ENCODE measurements around the gene MYL6.
"Not testable (repeated sequence)": the region's sequence is repeated elsewhere in the genome, so short reads cannot be mapped to it uniquely, and the experiment has no call there.

The MYL6 gene

DNA sequence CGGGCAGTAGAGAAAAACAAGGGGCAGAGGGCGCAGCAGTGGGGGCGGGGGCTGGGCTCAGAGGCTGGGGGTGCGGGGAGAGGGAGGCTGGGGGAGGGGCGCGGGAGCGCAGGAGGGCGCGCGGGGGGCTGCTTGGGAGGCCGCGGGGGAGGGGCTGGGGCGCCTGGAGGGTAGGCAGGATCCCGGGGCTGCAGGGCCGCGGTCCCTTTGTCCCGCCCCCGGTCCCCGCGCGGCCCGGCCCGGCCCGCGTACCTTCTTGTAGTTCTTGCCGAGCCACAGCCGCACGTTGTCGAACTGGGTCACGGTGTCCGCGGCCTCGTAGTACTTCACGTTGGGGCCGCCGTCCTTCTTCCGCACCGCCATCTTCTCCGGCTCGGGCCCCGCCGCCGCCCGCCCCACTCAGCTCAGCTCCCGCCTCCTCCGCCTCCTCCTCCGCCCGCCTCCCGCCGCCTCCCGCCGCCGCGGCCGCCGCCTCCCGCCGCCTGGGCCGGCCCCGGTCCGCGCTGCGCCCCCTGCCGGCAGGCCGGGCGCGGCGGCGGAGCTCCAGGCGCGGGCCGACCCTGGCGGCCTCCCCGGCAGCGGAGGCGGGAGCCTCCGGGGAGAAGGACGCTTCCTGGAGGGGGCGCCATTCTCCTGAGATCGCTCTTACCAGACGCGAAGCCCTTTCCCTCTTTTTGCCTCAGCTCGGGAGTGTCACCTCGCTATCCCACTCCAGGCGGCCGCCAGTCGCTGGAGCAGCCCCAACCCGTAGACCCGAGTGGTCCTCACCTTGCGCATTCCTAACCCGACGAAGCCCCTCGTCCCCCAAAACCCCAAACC lies 31.1 kb downstream of the MYL6 start, which contains the start of gene SMARCC2:
SMARCC2 (minus strand) TSS at position 385 of the 819 bp plus-strand sequence; CDS start at position 363, 22 bp downstream.
- peak in 55 of 56 donors; percentile 15 to 84 (median 67) for DNase-seq

DNA sequence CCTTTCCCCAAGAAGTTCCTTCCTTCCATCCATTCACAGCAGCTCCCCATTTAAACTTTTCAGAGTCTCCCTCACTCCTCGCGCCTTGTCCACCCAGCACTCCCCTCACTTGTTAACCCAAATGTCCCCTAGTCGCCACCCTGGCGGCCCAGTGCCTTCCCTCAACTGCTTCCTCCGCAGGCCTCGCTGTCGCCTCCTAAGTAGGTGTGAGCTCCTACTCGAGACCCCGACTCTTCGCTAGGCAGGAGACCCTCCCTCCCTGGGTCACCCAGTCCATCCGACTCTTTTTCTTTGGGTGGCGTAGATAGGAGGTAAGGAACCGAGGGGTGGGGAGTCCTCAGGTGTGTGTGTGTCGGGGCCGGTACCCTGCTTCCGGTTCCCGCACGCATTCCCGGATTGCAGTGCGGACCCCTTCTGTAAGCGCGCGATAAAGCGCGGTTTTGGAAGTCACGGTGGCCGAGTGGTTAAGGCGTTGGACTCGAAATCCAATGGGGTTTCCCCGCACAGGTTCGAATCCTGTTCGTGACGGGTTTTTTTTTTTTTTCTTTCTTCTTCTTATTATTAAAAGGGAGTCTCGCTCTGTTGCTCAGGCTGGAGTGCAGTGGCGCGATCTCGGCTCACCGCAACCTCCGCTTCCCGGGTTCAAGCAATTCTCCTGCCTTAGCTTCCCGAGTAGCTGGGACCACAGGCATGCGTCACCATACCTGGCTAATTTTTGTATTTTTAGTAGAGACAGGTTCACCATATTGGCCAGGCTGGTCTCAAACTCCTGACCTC lies 31.9 kb downstream of the MYL6 start:
- DNase-seq: peak in 55 of 56 donors; percentile 14 to 89 (median 64)

DNA sequence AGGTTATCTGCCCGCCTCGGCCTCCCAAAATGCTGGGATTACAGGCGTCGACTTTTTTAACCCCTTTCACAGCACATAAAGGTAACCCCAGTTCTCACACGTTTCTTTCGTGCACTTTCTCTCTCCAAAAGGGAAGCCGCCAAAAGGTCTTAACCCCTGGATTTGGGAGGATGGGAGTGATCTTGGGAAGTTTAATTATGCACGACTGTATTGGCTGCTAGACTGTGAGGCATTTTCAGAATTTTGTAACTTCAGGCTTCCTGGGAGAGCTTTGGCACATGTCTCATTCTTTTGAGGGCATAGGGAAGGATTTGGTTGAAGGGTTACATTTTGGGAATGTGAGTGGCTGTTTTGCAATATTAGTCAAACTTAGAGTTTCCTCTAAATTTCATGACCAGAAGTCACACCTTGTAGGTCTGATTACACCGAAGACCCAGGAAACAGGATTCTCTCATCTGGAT lies 32.6 kb downstream of the MYL6 start:
- peak in 2 of 56 donors; percentile 9 to 35 for DNase-seq

DNA sequence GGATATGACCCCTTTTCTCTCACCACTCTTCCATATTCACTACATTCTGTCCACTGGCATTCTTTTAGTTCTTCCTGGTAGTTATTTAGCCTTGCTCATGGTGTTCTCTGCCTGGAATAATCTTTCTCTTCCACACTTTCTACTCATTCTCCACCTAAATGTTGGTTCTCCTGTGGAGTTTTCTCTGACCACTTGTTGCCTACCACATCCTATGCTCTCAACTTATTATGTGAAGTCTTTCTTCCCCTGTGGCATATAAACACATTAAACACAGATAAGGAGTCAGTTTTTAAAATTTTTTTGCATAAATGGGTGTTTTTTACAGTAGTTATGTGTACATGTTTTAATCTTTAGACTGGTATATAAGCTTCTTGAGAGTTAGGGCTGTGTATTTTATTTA lies 34.4 kb downstream of the MYL6 start:
- DNase-seq: no peak

DNA sequence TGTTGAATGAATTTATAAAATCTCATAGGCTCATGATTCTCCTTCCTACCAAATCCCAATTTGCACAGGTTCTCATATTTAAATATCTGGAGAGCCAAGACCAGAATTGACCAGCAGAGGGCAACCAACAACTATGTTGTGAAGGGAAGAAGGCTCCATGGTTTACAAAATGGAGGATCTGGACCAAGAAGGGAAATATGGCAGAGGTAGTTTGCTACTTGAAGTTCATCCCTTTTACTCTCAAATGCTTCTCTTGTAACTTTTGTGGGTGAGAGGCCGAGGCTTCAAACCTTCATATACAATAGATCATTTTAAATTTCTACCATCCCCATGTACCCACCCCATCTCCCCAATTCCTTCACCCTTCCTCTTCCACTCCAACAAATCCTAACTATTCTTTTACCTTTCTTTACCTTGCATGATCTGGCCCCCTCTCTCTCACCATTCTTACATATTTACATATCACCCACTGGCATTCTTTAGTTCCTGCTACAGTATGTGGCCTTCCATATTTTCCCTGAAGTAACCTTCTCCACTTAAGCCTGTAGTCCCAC lies 34.9 kb downstream of the MYL6 start:
- DNase-seq: peak in 40 of 56 donors; percentile 1 to 80 (median 20)

DNA sequence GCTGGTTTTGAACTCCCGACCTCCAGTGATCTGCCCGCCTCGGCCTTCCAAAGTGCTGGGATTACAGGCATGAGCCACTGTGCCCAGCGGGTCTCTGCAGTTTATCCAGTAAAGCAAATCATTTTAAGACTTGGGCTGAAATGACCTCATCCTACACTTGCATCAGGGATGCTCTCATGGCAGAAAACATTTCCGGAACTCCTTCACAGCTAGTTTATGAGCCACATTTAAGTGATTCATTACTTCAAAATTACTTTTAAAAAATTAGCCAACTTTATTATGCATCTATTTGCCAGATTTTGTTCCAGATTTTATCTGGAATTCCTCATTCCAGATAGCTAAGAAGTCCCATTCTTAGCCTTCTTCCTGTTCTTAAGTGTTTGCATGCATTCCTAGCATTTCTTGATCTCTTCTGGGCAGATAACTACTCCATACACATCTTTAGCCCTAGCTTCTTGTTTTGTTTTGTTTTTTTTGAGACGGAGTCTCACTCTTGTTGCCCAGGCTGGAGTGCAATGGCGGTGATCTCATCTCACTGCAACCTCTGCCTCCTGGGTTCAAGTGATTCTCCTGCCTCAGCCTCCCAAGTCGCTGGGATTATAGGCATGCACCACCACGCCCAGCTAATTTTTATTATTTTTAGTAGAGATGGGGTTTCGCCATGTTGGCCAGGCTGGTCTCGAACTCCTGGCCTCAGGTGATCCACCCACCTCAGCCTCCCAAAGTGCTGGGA lies 38.8 kb downstream of the MYL6 start:
- DNase-seq: not testable (repeated sequence)

DNA sequence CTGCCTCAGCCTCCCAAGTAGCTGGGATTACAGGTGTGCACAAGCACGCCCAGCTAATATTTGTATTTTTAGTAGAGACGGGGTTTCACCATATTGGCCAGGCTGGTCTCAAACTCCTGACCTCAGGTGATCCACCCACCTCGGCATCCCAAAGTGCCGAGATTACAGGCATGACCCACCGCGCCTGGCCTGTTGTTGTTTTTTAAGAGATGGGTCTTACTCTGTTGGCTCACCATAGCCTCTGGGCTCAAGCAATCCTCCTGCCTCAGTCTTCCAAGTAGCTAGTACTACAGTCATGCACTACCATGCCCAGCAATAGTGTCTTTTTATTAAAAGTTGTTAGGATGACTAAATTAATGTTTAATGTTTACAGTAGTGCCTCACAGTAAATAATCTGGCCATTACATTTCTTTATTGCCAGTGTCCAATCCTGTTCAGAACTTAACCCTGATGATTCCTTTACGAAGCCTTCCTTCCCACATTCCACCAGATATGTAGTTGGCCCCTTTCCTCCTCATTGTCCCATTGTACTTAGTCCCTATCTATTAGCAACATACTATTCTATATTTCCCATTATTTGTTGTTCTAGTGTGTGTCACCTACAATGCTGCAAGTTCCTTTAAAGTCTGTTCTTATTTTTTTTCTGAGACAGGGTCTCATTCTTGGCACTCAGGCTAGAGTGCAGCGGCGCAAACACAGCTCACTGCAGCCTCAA lies 39.9 kb downstream of the MYL6 start:
- no peak for DNase-seq

DNA sequence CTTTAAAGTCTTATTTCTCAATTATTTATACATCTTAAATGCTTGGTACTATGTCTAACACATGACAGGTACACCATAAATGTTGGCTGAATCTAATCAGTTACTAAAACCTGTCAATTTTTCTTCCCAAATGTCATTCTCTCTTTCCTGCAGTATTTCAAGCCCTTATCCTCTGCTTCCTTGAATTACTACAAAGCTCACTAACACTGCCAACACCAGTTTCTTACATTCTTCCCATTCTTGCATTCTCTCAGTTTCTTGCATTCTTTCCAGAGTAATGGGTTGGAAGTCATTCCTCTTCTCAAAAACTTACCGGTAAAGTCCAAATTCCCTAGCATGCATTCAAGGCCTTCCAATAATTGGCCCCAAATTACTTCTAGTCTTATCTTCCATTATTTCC lies 40.7 kb downstream of the MYL6 start:
- no peak for DNase-seq

DNA sequence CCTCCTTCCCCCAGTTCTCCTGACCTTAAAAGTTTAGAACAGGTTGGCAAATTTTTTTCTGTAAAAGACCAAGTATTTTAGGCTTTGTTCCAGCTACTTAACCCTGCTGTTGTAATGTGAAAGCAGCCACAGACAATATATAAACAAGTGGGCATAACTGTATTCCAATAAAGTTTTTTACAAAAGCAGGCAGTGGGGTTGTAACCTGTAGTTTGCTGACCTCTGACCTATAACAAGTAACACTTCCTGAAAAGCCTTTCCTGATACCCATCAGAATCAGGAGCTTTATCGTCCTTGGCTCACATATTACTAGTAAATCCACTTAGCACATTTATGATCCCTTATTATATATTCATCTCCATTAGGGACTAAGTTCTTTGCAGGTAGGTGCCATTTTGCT lies 44.2 kb downstream of the MYL6 start:
- DNase-seq: no peak

DNA sequence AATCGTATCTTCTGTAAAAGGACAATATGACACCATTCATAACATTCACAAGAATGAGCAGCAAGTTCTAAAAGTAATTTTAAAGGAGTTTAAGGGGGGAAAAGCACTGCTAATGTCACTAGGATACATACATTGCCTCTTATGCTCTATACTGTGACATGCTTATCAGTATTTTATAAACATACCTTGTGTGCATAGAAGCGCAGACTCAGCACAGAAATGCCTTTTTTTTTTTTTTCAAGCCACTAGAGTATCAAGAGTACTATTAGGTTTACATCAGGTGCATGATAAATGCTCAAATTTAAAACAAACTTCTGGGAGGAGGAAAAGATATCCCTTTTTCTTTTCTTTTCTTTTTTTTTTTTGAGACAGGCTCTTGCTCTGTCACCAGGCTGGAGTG lies 44.7 kb downstream of the MYL6 start:
- DNase-seq: no peak

DNA sequence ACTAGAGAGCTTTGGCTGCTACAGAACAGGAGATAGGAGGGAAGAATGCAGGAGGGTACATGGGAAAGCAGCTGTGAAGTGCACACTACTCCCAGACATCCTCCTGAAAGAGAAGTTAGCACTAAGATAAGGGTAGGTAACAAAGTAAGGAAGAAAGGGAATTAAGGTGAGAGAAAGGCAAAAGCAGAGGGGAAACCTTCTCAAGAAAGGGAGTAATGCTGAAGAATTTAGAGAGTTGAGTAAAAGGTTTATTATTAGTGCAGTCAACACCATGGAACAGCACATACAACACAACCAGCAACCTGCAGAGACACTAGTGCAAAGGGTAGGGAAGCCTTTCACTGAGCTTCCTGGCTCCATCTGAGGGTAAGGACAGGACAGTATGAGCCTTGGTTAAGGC lies 46.1 kb downstream of the MYL6 start:
- DNase-seq: no peak

DNA sequence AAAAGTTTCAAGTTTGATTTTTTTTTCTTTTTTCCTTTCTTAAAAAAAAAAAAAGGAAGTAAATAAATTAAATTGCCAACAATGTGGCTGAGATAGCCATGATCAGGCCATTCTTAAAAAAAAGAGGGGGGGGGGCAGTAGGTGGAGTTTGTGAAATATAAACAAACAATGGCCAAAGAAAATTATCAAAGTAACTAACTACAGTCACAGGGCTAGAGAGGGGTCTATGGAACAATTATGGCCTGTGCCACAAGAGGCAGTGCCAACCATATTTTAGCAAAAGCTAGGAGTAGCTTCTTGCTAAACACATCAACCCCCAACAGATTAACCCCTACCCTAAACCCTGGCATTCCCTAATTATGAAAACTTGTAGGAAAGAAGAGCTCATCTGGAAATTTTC lies 47.3 kb downstream of the MYL6 start:
- no peak for DNase-seq

DNA sequence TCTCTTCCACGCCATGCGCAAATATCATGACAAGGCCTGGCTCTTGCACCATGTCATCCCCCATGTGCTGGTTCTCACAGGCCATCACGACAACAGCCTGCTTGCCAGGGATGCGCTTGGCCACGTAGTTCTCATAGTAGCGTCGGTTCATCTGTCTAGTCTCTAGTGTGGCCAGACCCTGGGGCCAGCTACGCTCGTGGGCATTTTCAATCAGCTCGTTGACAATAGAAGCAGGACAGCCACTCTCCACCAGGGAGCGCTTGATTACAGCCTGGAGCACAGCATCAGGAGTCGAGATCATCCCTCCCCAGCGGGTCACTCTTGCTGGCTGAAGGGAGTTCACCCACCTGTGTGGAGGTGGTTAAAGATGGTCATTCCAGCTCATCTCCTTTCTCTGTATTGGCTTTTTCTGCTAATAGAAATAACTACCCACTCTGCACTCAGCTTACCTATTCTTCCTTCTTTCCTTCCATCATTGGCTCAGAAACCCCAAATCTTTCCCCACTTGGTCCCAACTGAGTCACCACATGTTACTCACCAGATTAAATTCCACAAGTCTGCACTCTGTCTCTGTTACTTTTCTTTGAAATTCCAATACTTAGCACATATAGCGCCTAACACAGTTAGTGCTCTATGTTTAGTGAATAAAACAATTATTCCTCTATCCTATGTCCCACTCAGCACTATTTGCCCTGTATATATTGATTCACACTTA lies 48.5 kb downstream of the MYL6 start:
- DNase-seq: peak in 18 of 56 donors; percentile 1 to 54 (median 11)

DNA sequence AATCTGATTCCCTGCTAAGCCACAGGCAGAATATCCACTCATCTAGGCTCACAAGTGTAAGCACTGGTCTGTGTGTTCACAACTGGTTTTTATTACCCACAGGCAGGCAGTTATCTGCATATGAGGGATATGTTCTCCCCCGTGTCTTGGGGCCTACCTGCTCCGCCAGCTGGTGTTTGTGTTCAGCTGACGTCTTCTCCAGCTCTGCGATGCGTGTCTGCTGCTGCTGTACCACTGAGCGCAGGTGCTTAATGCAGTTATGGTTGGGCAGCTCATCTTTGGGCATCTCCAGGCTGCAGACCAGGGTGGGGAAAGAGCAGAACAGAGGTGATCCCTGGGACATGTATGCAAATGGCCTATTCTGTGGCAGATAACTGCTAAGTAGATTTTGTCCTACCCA lies 49.8 kb downstream of the MYL6 start:
- no peak for DNase-seq

All from amygdala (tissue), 56 donors.